ENCODE data around the gene D2HGDH. TPM values are rescaled to one million over a fixed set of nuclear protein-coding genes. Genes with fewer than 3 reads are reported as not detected.

D2HGDH gene
- total and polyA plus RNA-seq, 2 of the 13 experiments (the other 11 are each of a cell fraction or from before 2014, with no cell fraction given): 19.2 to 20.3 TPM

GRCh38 chr2:241734467-241735208 lies at the start of gene D2HGDH (continued):
- TF ChIP-seq RAD51 (IDR thresholded peaks at IDR 0.05; ENCODE audit: borderline replicate concordance): peak; percentile 82; the same call in 1 of the 2 replicates
- TF ChIP-seq KLF6 (CRISPR knock-in tag; IDR thresholded peaks at IDR 0.05): 0 out of 2 replicates have a peak, but pooled peaks have one; percentile 4
- TF ChIP-seq IKZF1 (IDR thresholded peaks at IDR 0.05): no peak
- TF ChIP-seq SMAD1 (CRISPR knock-in tag; IDR thresholded peaks at IDR 0.05; ENCODE audit: borderline replicate concordance, low read depth): no peak
- TF ChIP-seq ZNF468 (CRISPR knock-in tag; IDR thresholded peaks at IDR 0.05): peak; percentile 98
- no peak for TF ChIP-seq LRRFIP1 (CRISPR knock-in tag; conservative IDR thresholded peaks at IDR 0.05)
- 0 out of 2 replicates have a peak, but pooled peaks have one; percentile 26 for TF ChIP-seq ZNF256 (CRISPR knock-in tag; conservative IDR thresholded peaks at IDR 0.05)
- no peak for TF ChIP-seq KAT2B (IDR thresholded peaks at IDR 0.05; ENCODE audit: borderline replicate concordance, low read depth, low read length)
- TF ChIP-seq ZNF652 (CRISPR knock-in tag; IDR thresholded peaks at IDR 0.05; ENCODE audit: borderline replicate concordance, low read depth): no peak
- no peak for TF ChIP-seq XBP1 (CRISPR knock-in tag; IDR thresholded peaks at IDR 0.05)
- peak; percentile 76 for TF ChIP-seq ZMAT3 (CRISPR knock-in tag; conservative IDR thresholded peaks at IDR 0.05)
- TF ChIP-seq RERE (CRISPR knock-in tag; IDR thresholded peaks at IDR 0.05; ENCODE audit: low read depth): peak; percentile 19; the same call in 1 of the 2 replicates
- no peak for TF ChIP-seq RFX5 (IDR thresholded peaks at IDR 0.05; ENCODE audit: low read depth, low read length)
- TF ChIP-seq HCFC1 (IDR thresholded peaks at IDR 0.05; ENCODE audit: low read depth, low read length): peak; percentile 18; the same call in 1 of the 2 replicates
- TF ChIP-seq ETV6 (CRISPR knock-in tag; conservative IDR thresholded peaks at IDR 0.05): peak; percentile 68; the same call in 1 of the 2 replicates
- TF ChIP-seq SALL2 (CRISPR knock-in tag; IDR thresholded peaks at IDR 0.05): no peak; the same call in 1 of the 2 replicates
- peak; percentile 8; the same call in 1 of the 2 replicates for TF ChIP-seq GFI1 (CRISPR knock-in tag; IDR thresholded peaks at IDR 0.05; ENCODE audit: borderline replicate concordance)
- TF ChIP-seq ZBTB14 (CRISPR knock-in tag; IDR thresholded peaks at IDR 0.05): peak; percentile 87
- peak; percentile 55 for TF ChIP-seq MXD4 (CRISPR knock-in tag; IDR thresholded peaks at IDR 0.05)

Data from HepG2 (cell line).